Measurements from ENCODE around the gene TPP2.

TPP2 gene

GRCh38 chr13:102628559-102628958 is 31.8 kb downstream of the TPP2 start:
- Histone ChIP-seq H3K27ac (ENCODE audit: low read length) (no peak overlapping the region), H3K27me3 (ENCODE audit: low read depth, low read length) (no peaks in the 10 kb centered on the region), H3K4me3 (ENCODE audit: low read depth in 1 of 2, low read length in 2 of 2) (no peak overlapping the region), H3K4me1 (ENCODE audit: control insufficient read depth in 1 of 2, insufficient read depth in 2 of 2, low read length in 2 of 2) (peaks cover 0 to 4% of the 10 kb centered on the region in 2 donors), H3K36me3 (ENCODE audit: control insufficient read depth in 1 of 2, insufficient read depth in 2 of 2, low read length in 2 of 2) (peaks cover 43 to 55% of the 10 kb centered on the region in 2 donors), H3K9me3 (ENCODE audit: control insufficient read depth in 1 of 2, low read length in 2 of 2) (no peaks in the 10 kb centered on the region)

GRCh38 chr13:102631198-102631597 is 34.4 kb downstream of the TPP2 start:
- Histone ChIP-seq H3K9me3 (ENCODE audit: control insufficient read depth in 1 of 2, low read length in 2 of 2) (no peaks in the 10 kb centered on the region), H3K27ac (ENCODE audit: low read length) (no peak overlapping the region), H3K36me3 (ENCODE audit: control insufficient read depth in 1 of 2, insufficient read depth in 2 of 2, low read length in 2 of 2) (peaks cover 69 to 73% of the 10 kb centered on the region in 2 donors), H3K4me3 (ENCODE audit: low read depth in 1 of 2, low read length in 2 of 2) (no peak overlapping the region), H3K27me3 (ENCODE audit: low read depth, low read length) (no peaks in the 10 kb centered on the region), H3K4me1 (ENCODE audit: control insufficient read depth in 1 of 2, insufficient read depth in 2 of 2, low read length in 2 of 2) (peaks cover 0 to 4% of the 10 kb centered on the region in 2 donors)

GRCh38 chr13:102638741-102639140 is 42.0 kb downstream of the TPP2 start:
- H3K4me3 ChIP-seq (ENCODE audit: low read depth in 1 of 2, low read length in 2 of 2), result no peak overlapping the region
- H3K4me1 ChIP-seq (ENCODE audit: control insufficient read depth in 1 of 2, insufficient read depth in 2 of 2, low read length in 2 of 2), result no peaks in the 10 kb centered on the region
- no peaks in the 10 kb centered on the region for H3K27me3 ChIP-seq (ENCODE audit: low read depth, low read length)
- no peaks in the 10 kb centered on the region for H3K9me3 ChIP-seq (ENCODE audit: control insufficient read depth in 1 of 2, low read length in 2 of 2)
- peaks cover 61 to 89% of the 10 kb centered on the region in 2 donors for H3K36me3 ChIP-seq (ENCODE audit: control insufficient read depth in 1 of 2, insufficient read depth in 2 of 2, low read length in 2 of 2)
- H3K27ac ChIP-seq (ENCODE audit: low read length), result no peak overlapping the region

- no peaks in the 10 kb centered on the region for H3K9me3 ChIP-seq (ENCODE audit: control insufficient read depth in 1 of 2, low read length in 2 of 2)
- H3K36me3 ChIP-seq (ENCODE audit: control insufficient read depth in 1 of 2, insufficient read depth in 2 of 2, low read length in 2 of 2), result peaks cover 57 to 84% of the 10 kb centered on the region in 2 donors
- no peaks in the 10 kb centered on the region for H3K27me3 ChIP-seq (ENCODE audit: low read depth, low read length)
- H3K4me3 ChIP-seq (ENCODE audit: low read depth in 1 of 2, low read length in 2 of 2), result no peak overlapping the region
- H3K27ac ChIP-seq (ENCODE audit: low read length), result no peak overlapping the region
- H3K4me1 ChIP-seq (ENCODE audit: control insufficient read depth in 1 of 2, insufficient read depth in 2 of 2, low read length in 2 of 2), result no peaks in the 10 kb centered on the region
Observed at GRCh38 chr13:102642029-102642428, 45.2 kb downstream of the TPP2 start.

- no peaks in the 10 kb centered on the region for H3K27me3 ChIP-seq (ENCODE audit: low read depth, low read length)
- no peak overlapping the region for H3K27ac ChIP-seq (ENCODE audit: low read length)
- no peaks in the 10 kb centered on the region for H3K4me1 ChIP-seq (ENCODE audit: control insufficient read depth in 1 of 2, insufficient read depth in 2 of 2, low read length in 2 of 2)
- no peak overlapping the region for H3K4me3 ChIP-seq (ENCODE audit: low read depth in 1 of 2, low read length in 2 of 2)
- H3K9me3 ChIP-seq (ENCODE audit: control insufficient read depth in 1 of 2, low read length in 2 of 2), result no peaks in the 10 kb centered on the region
- H3K36me3 ChIP-seq (ENCODE audit: control insufficient read depth in 1 of 2, insufficient read depth in 2 of 2, low read length in 2 of 2), result peaks cover 57 to 85% of the 10 kb centered on the region in 2 donors
Observed at GRCh38 chr13:102642475-102642874, 45.7 kb downstream of the TPP2 start.

GRCh38 chr13:102643656-102644055 is 46.9 kb downstream of the TPP2 start:
- Histone ChIP-seq H3K9me3 (ENCODE audit: control insufficient read depth in 1 of 2, low read length in 2 of 2) (no peaks in the 10 kb centered on the region), H3K36me3 (ENCODE audit: control insufficient read depth in 1 of 2, insufficient read depth in 2 of 2, low read length in 2 of 2) (peaks cover 60 to 82% of the 10 kb centered on the region in 2 donors), H3K4me3 (ENCODE audit: low read depth in 1 of 2, low read length in 2 of 2) (no peak overlapping the region), H3K27ac (ENCODE audit: low read length) (no peak overlapping the region), H3K4me1 (ENCODE audit: control insufficient read depth in 1 of 2, insufficient read depth in 2 of 2, low read length in 2 of 2) (no peaks in the 10 kb centered on the region), H3K27me3 (ENCODE audit: low read depth, low read length) (no peaks in the 10 kb centered on the region)

GRCh38 chr13:102645701-102646100 is 48.9 kb downstream of the TPP2 start:
- H3K4me3 ChIP-seq (ENCODE audit: low read depth in 1 of 2, low read length in 2 of 2), result no peak overlapping the region
- no peaks in the 10 kb centered on the region for H3K9me3 ChIP-seq (ENCODE audit: control insufficient read depth in 1 of 2, low read length in 2 of 2)
- H3K36me3 ChIP-seq (ENCODE audit: control insufficient read depth in 1 of 2, insufficient read depth in 2 of 2, low read length in 2 of 2), result peaks cover 74 to 80% of the 10 kb centered on the region in 2 donors
- H3K27me3 ChIP-seq (ENCODE audit: low read depth, low read length), result no peaks in the 10 kb centered on the region
- H3K27ac ChIP-seq (ENCODE audit: low read length), result no peak overlapping the region
- no peaks in the 10 kb centered on the region for H3K4me1 ChIP-seq (ENCODE audit: control insufficient read depth in 1 of 2, insufficient read depth in 2 of 2, low read length in 2 of 2)

GRCh38 chr13:102648046-102648445 is 51.3 kb downstream of the TPP2 start:
- H3K4me3 ChIP-seq (ENCODE audit: low read depth in 1 of 2, low read length in 2 of 2), result no peak overlapping the region
- peaks cover 64 to 71% of the 10 kb centered on the region in 2 donors for H3K36me3 ChIP-seq (ENCODE audit: control insufficient read depth in 1 of 2, insufficient read depth in 2 of 2, low read length in 2 of 2)
- no peaks in the 10 kb centered on the region for H3K27me3 ChIP-seq (ENCODE audit: low read depth, low read length)
- H3K4me1 ChIP-seq (ENCODE audit: control insufficient read depth in 1 of 2, insufficient read depth in 2 of 2, low read length in 2 of 2), result no peaks in the 10 kb centered on the region
- H3K9me3 ChIP-seq (ENCODE audit: control insufficient read depth in 1 of 2, low read length in 2 of 2), result no peaks in the 10 kb centered on the region
- no peak overlapping the region for H3K27ac ChIP-seq (ENCODE audit: low read length)

- Histone ChIP-seq H3K4me3 (ENCODE audit: low read depth in 1 of 2, low read length in 2 of 2) (no peak overlapping the region), H3K36me3 (ENCODE audit: control insufficient read depth in 1 of 2, insufficient read depth in 2 of 2, low read length in 2 of 2) (peaks cover 51 to 53% of the 10 kb centered on the region in 2 donors), H3K9me3 (ENCODE audit: control insufficient read depth in 1 of 2, low read length in 2 of 2) (no peaks in the 10 kb centered on the region), H3K4me1 (ENCODE audit: control insufficient read depth in 1 of 2, insufficient read depth in 2 of 2, low read length in 2 of 2) (no peaks in the 10 kb centered on the region), H3K27ac (ENCODE audit: low read length) (no peak overlapping the region), H3K27me3 (ENCODE audit: low read depth, low read length) (no peaks in the 10 kb centered on the region)
Observed at GRCh38 chr13:102650444-102650843, 53.7 kb downstream of the TPP2 start.

GRCh38 chr13:102651392-102651791 is 54.6 kb downstream of the TPP2 start:
- Histone ChIP-seq H3K9me3 (ENCODE audit: control insufficient read depth in 1 of 2, low read length in 2 of 2) (no peaks in the 10 kb centered on the region), H3K27ac (ENCODE audit: low read length) (no peak overlapping the region), H3K4me3 (ENCODE audit: low read depth in 1 of 2, low read length in 2 of 2) (no peak overlapping the region), H3K36me3 (ENCODE audit: control insufficient read depth in 1 of 2, insufficient read depth in 2 of 2, low read length in 2 of 2) (peaks cover 44 to 49% of the 10 kb centered on the region in 2 donors), H3K4me1 (ENCODE audit: control insufficient read depth in 1 of 2, insufficient read depth in 2 of 2, low read length in 2 of 2) (no peaks in the 10 kb centered on the region), H3K27me3 (ENCODE audit: low read depth, low read length) (no peaks in the 10 kb centered on the region)

GRCh38 chr13:102651892-102652291 is 55.1 kb downstream of the TPP2 start:
- H3K27ac ChIP-seq (ENCODE audit: low read length), result no peak overlapping the region
- H3K27me3 ChIP-seq (ENCODE audit: low read depth, low read length), result no peaks in the 10 kb centered on the region
- no peak overlapping the region for H3K4me3 ChIP-seq (ENCODE audit: low read depth in 1 of 2, low read length in 2 of 2)
- H3K36me3 ChIP-seq (ENCODE audit: control insufficient read depth in 1 of 2, insufficient read depth in 2 of 2, low read length in 2 of 2), result peaks cover 44 to 45% of the 10 kb centered on the region in 2 donors
- H3K9me3 ChIP-seq (ENCODE audit: control insufficient read depth in 1 of 2, low read length in 2 of 2), result no peaks in the 10 kb centered on the region
- H3K4me1 ChIP-seq (ENCODE audit: control insufficient read depth in 1 of 2, insufficient read depth in 2 of 2, low read length in 2 of 2), result no peaks in the 10 kb centered on the region

- no peaks in the 10 kb centered on the region for H3K27me3 ChIP-seq (ENCODE audit: low read depth, low read length)
- no peaks in the 10 kb centered on the region for H3K9me3 ChIP-seq (ENCODE audit: control insufficient read depth in 1 of 2, low read length in 2 of 2)
- no peak overlapping the region for H3K27ac ChIP-seq (ENCODE audit: low read length)
- no peaks in the 10 kb centered on the region for H3K4me1 ChIP-seq (ENCODE audit: control insufficient read depth in 1 of 2, insufficient read depth in 2 of 2, low read length in 2 of 2)
- peaks cover 25 to 40% of the 10 kb centered on the region in 2 donors for H3K36me3 ChIP-seq (ENCODE audit: control insufficient read depth in 1 of 2, insufficient read depth in 2 of 2, low read length in 2 of 2)
- no peak overlapping the region for H3K4me3 ChIP-seq (ENCODE audit: low read depth in 1 of 2, low read length in 2 of 2)
Observed at GRCh38 chr13:102654756-102655155, 58.0 kb downstream of the TPP2 start.

Data from muscle layer of duodenum (tissue), 2 donors.